ENCODE results near the gene FAM171A2.

GRCh38 chr17:44409309-44410028 lies 45.8 kb upstream of the FAM171A2 start:
- TF ChIP-seq, protein P1, sequence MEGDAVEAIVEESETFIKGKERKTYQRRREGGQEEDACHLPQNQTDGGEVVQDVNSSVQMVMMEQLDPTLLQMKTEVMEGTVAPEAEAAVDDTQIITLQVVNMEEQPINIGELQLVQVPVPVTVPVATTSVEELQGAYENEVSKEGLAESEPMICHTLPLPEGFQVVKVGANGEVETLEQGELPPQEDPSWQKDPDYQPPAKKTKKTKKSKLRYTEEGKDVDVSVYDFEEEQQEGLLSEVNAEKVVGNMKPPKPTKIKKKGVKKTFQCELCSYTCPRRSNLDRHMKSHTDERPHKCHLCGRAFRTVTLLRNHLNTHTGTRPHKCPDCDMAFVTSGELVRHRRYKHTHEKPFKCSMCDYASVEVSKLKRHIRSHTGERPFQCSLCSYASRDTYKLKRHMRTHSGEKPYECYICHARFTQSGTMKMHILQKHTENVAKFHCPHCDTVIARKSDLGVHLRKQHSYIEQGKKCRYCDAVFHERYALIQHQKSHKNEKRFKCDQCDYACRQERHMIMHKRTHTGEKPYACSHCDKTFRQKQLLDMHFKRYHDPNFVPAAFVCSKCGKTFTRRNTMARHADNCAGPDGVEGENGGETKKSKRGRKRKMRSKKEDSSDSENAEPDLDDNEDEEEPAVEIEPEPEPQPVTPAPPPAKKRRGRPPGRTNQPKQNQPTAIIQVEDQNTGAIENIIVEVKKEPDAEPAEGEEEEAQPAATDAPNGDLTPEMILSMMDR (IDR thresholded peaks at IDR 0.05), result no peak
- TF ChIP-seq EZH2 (IDR thresholded peaks at IDR 0.05; ENCODE audit: borderline replicate concordance, insufficient read depth, low read depth, low read length, poor library complexity, severe bottlenecking), result no peak
